ENCODE data around the gene CABS1.

DNA sequence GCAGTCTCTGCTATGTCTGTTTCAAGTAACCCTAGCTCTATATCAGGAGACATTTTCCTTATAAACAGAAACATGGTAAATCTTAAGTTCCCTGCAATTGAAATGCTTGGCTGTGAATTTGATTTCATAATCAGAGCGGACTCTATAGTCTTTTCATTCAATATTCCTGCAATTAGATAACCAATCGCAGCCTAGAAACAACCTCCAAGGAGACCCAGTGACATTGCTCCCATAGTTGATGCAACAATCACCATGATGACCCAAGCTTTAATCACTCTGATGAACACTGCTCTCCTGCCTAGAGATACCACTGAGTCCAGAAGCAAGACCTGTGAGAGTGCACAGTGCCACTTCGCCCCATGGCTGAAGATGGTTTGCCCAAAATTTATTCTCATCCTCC lies at the start of gene CABS1:
- TF ChIP-seq, protein P1, sequence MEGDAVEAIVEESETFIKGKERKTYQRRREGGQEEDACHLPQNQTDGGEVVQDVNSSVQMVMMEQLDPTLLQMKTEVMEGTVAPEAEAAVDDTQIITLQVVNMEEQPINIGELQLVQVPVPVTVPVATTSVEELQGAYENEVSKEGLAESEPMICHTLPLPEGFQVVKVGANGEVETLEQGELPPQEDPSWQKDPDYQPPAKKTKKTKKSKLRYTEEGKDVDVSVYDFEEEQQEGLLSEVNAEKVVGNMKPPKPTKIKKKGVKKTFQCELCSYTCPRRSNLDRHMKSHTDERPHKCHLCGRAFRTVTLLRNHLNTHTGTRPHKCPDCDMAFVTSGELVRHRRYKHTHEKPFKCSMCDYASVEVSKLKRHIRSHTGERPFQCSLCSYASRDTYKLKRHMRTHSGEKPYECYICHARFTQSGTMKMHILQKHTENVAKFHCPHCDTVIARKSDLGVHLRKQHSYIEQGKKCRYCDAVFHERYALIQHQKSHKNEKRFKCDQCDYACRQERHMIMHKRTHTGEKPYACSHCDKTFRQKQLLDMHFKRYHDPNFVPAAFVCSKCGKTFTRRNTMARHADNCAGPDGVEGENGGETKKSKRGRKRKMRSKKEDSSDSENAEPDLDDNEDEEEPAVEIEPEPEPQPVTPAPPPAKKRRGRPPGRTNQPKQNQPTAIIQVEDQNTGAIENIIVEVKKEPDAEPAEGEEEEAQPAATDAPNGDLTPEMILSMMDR (IDR thresholded peaks at IDR 0.05): no peak
- TF ChIP-seq EP300 (IDR thresholded peaks at IDR 0.05) (no peak), POLR2A (IDR thresholded peaks at IDR 0.05) (no peak)

Measured in tibial nerve (tissue), 4 donors.